Lower lobe of right lung (tissue), 2 donors: ENCODE results near the gene EIF2B5. TPM values are rescaled to one million over a fixed set of nuclear protein-coding genes. Genes with fewer than 3 reads are reported as not detected.
A peak's percentile ranks its signal among the peaks of the same experiment; 100 is the strongest.

Experiments used
- ATAC-seq, 2 donors: fragments of 200-7000 bp; cut with Tn5 transposase; one replicate each; pipeline ENCODE4 v1.9.1; 2020 to 2022; ENCODE audit warnings: mild to moderate bottlenecking in 2 of 2, moderate library complexity in 2 of 2
- DNase-seq: peaks from one replicate; pipeline ENCODE4 v3.0.0-alpha.2; 2020
- H3K27ac ChIP-seq: fragments of 200-600 bp; one replicate; pipeline ENCODE4 v1.8.0; 2022
- H3K27me3 ChIP-seq: fragments of 200-600 bp; one replicate; pipeline ENCODE4 v1.8.0; 2022; ENCODE audit warnings: low read depth
- H3K36me3 ChIP-seq: fragments of 200-600 bp; one replicate; pipeline ENCODE4 v1.8.0; 2022; ENCODE audit warnings: mild to moderate bottlenecking
- H3K4me1 ChIP-seq: fragments of 200-600 bp; one replicate; pipeline ENCODE4 v1.8.0; 2022
- H3K4me3 ChIP-seq: fragments of 200-600 bp; one replicate; pipeline ENCODE4 v1.8.0; 2022; ENCODE audit warnings: mild to moderate bottlenecking
- H3K9me3 ChIP-seq: fragments of 200-600 bp; one replicate; pipeline ENCODE4 v1.8.0; 2022
- CTCF ChIP-seq: fragments of 200-600 bp; IDR thresholded peaks from one replicate; pipeline ENCODE4 v1.8.0; 2022; ENCODE audit warnings: antibody characterized with exemption, mild to moderate bottlenecking
- intact Hi-C: fragments of 100-400 bp; cut with DNase I; formaldehyde crosslinking; loops from one replicate; pipeline ENCODE4 v1.11.0; 2022
- total RNA-seq: library from RNA; stranded (reverse); fragmentation: NEBNext Ultra II Directional; extraction: Animal tissue kit (Norgen Biotek cat#: 25700); gene quantifications from one replicate; pipeline ENCODE4 v1.2.1, GENCODE V29; 2021
- donor health status: DM: no; HTN: yes; CAD: no; lungs with severe emphysema.

The EIF2B5 gene
- total RNA-seq, 1 donor from 2014 or later, result 41.9 TPM

GRCh38 chr3:184192889-184193288, 57.7 kb downstream of the EIF2B5 start:
- Histone ChIP-seq H3K4me1 (peaks cover 3% of the 10 kb centered on the region), H3K4me3 (no peak overlapping the region), H3K36me3 (peaks cover 88% of the 10 kb centered on the region), H3K27me3 (no peaks in the 10 kb centered on the region), H3K9me3 (no peaks in the 10 kb centered on the region), H3K27ac (no peak overlapping the region)
- DNase-seq (no peak), ATAC-seq (no peak)
- intact Hi-C loops, result no loop called here
- TF ChIP-seq CTCF, result no peak

GRCh38 chr3:184193991-184194539, 58.9 kb downstream of the EIF2B5 start:
- no peak overlapping the region for H3K4me3 ChIP-seq
- H3K27ac ChIP-seq, result no peak overlapping the region
- peaks cover 76% of the 10 kb centered on the region for H3K36me3 ChIP-seq
- DNase-seq (no peak), ATAC-seq (peak in 1 of 2 donors; percentile 17)
- no peaks in the 10 kb centered on the region for H3K4me1 ChIP-seq
- H3K27me3 ChIP-seq, result no peaks in the 10 kb centered on the region
- no peak for TF ChIP-seq CTCF
- intact Hi-C loops, result no loop called here
- H3K9me3 ChIP-seq, result no peaks in the 10 kb centered on the region

Other genes with a start within 250 kb of the EIF2B5 start
- gene ABCC5, start 117.5 kb upstream of the EIF2B5 start, total RNA-seq, result 38.0 TPM
- not detected for gene HTR3D, start 103.6 kb upstream of the EIF2B5 start, total RNA-seq
- gene HTR3C, start 82.3 kb upstream of the EIF2B5 start, total RNA-seq, result 0.44 TPM
- gene HTR3E, start 38.3 kb upstream of the EIF2B5 start, total RNA-seq, result not detected
- 55.1 TPM for gene DVL3, start 20.0 kb downstream of the EIF2B5 start, total RNA-seq
- gene AP2M1, start 39.5 kb downstream of the EIF2B5 start, total RNA-seq, result 241 TPM
- 60.7 TPM for gene ABCF3, start 50.8 kb downstream of the EIF2B5 start, total RNA-seq
- gene VWA5B2, start 94.2 kb downstream of the EIF2B5 start, total RNA-seq, result 0.47 TPM
- 30.1 TPM for gene ALG3, start 113.6 kb downstream of the EIF2B5 start, total RNA-seq
- 2.6 TPM for gene EEF1AKMT4, start 114.3 kb downstream of the EIF2B5 start, total RNA-seq
- not detected for gene CAMK2N2, start 126.2 kb downstream of the EIF2B5 start, total RNA-seq
- gene ECE2, start 140.7 kb downstream of the EIF2B5 start, total RNA-seq, result not detected
- 135 TPM for gene PSMD2, start 163.9 kb downstream of the EIF2B5 start, total RNA-seq
- 271 TPM for gene EIF4G1, start 179.2 kb downstream of the EIF2B5 start, total RNA-seq
- 17.0 TPM for gene FAM131A, start 202.2 kb downstream of the EIF2B5 start, total RNA-seq
- gene CLCN2, start 226.2 kb downstream of the EIF2B5 start, total RNA-seq, result 4.4 TPM
- gene POLR2H, start 226.4 kb downstream of the EIF2B5 start, total RNA-seq, result 53.3 TPM
- gene THPO, start 242.8 kb downstream of the EIF2B5 start, total RNA-seq, result 0.24 TPM
- gene CHRD, start 244.7 kb downstream of the EIF2B5 start, total RNA-seq, result 4.1 TPM